Iris pigment epithelial cell (primary cell): ENCODE results near the gene KIF17.

ENCODE experiments used
- DNase-seq: peaks from one replicate; pipeline ENCODE4 v3.0.0-alpha.2; 2011; ENCODE audit warnings: low read depth

The KIF17 gene

DNA sequence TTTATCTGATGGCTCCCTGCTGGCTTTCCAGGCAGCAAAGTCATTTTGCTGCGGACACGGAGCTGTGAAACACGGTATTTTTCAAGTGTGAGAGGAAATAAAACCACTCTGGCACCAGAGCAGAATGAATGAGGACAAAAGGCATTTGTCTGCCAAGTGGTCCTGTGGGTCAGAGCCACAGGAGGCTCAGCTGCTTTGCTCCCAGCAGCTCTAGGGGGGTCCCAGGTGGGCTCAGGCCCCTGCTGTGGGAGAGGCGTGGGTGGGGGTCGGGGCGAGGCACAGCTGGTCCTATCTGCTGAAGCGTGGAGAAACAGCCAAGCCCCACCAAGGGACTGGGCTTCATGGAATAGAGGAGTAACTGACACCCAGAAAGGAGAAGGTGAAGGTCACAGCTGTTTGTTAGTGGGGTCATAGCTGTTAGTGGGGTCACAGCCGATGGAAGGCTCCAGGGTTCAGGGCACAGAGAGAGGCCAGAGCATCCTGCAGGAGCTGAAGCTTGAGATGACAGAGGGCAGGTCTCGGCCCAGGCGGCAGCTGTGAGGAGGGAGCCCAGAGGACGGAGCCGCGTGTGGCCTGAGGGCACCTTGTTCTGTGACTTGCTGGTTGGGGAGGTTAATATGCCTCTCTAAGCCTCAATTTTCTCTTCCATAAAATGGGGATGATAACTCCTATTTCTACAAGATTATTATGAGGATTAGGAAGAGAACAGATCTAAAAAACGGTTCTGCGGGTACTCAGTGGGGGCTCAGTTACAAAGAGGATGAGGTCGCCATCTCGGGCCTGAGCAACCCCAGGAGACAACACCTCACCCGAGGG, 7.1 kb downstream of the KIF17 start:
- no peak for DNase-seq

DNA sequence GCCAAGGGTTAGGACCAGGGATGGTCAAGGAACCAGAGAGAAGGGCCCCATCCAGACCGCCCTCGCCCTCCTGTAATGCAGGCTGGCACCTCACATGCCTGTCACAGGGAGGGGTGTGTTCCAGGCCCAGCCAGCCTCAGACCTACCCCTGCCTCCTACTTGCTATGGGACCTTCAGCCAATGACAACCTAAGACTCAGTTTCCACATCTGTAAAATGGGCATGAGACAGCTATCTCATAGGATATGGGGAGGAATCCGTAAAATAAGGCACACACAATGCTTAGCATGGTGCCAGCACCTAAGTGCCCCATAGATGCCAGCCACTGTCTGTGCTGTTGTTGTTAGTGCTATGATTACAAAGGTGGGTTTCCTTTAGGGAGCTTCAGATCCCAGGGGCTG, 7.9 kb downstream of the KIF17 start:
- no peak for DNase-seq

DNA sequence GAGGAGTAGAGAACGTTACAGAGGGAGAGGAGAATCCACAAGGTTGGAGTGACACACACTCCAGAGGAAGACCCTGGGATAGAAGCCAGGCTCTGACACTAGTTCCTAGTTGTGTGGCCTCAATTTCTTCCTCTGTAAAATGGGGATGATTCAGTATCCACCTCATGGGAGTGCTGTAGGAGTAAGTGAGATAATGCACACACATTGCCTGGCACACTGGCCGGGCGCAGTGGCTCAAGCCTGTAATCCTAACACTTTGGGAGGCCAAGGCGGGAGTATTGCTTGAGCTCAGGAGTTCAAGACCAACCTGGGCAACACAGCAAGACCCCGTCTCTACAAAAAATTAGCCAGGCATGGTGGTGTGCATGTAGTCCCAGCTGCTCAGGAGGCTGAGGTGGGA, 8.9 kb downstream of the KIF17 start:
- DNase-seq, result no peak

DNA sequence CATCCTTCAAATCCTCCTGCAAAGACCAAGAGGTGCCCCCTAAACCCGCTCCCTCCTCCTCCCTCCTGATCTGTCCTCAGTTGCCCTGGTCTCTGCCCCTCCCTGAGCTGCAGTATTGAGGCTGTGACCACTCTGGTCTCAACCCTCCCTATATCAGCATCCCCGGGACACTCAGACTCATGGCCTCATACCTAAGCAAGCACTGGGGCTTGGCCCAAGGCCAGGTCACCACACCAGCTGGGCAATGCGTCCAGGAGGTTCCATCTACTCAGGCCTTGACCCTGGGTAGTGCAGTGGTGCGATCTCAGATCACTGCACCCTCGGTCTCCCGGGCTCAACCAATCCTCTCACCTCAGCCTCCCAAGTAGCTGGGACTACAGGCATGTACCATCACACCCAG, 9.8 kb downstream of the KIF17 start:
- DNase-seq, result no peak

DNA sequence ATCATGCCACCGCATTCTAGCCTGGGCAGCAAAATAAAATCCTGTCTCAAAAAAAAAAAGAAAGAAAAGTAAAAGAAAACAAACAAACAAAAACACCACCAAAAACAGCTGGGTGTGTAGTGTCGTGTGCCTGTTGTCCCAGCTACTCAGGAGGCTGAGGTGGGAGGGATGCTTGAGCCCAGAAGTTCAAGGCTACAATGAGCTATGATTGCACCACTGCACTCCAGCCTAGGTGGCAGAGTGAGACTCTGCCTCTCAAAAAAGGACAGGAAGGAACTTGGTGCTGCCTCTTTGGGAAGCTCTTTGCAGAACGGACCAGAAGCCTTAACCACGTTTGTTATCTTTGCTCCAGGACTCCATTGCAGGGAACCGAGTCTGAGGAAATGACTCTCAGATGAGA, 11.0 kb downstream of the KIF17 start:
- no peak for DNase-seq

DNA sequence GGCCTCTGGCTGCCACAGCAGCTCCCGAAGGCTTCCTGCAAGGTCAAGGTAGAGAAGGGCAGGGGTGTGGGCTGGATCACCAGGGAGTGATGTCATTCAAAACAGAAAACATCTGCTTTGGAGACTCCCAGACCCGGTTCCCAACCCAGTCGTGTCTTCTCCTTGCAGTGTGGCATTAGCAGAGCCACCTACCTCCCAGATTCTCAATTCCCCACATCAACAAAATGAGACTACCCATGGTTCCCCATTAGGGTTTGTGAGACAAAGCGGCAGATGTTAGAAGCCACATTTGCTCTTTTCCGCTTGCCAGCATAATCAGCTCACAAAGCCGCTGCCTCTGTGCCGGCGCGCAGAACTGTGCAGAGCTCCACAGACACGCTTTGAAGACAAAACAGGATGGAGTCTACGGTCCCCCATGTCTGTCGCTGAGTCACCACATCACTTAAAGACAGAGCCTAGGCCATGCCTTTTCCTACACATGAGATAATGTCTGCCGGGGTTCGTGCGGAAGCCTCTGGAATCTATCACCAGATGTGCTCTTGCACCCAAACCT, 12.5 kb downstream of the KIF17 start:
- DNase-seq, result no peak

DNA sequence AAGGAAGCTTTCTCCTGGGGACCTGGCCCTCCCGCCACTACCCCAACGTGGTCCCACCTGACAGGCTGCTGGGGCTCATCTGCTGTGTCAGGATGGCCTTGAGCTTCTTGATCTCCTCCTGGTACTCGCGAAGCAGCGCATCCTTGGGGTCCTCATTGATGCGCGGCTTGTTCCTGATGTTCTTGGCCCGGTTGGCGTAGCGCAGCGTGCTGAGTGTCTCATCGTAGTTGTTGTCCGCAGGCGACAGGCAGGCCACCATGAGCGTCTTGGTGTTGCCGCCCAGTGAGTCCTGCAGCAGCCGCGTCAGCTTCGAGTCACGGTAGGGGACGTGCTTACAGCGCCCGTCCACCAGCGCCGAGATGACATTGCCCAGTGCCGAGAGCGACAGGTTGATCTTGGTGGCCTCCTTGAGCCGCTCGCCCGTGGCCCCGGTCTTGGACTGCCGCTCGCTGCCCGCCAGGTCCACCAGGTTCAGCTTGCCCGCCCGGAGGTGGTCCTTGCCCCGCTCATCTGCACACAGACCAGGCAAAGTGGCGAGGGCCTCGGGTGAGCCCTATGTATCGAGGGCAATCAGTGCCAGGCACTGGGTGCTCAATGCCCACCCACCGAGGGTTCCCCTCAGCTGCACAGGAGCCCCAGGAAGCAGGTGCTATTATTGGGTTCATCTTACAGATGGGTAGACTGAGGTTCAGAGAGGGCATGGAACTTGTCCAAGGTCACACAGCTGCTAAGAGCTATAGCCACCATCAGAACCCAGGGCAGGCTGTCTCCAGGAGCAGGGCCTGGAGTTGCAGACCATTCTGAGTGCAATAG, 13.2 kb downstream of the KIF17 start:
- DNase-seq, result no peak

DNA sequence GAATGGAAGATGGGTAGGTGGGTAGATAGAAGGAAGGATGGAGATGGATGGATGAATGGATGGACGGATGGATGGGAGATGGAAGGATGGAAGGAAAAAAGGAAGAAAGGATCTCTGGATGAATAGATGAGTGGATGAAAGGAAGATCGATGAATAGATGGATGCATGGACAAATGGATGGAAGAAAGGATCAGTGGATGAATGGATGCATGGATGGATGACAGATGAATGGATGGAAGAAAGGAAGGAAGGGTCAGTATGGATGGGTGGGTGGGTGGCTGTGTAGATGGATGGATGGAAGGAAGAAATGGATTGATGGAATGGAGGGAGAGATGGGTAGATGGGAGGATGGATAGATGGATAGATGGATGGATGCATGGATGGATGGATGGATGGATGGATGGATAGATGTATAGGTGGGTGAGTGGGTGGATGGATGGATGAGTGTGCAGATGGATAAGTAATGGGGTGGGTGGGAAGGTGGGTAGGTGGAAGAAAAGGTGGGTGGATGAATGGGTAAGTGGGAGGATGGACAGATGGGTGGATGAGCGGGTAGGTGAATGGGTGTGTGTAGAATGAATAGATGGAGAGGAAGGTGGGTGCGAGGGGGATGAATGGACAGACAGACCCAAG, 14.6 kb downstream of the KIF17 start:
- no peak for DNase-seq

DNA sequence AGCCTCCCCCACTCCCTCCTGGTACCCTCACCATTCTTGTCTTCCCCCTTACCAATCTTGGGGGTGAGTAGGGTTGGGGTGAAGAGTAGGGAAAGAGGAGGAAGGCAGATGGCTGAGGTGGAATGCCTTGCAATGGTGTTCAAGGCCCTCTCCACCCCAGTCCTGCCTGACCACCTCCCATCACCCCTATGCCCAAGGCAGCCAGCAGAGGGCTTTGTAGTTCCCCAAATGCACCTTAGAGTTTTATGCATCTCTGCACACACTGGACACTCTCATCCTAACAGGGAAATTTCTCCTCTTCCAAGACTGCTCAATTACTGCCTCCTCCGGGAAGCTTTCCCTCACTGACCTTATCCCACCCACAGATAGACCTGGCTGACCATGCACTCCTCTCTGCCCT, 15.4 kb downstream of the KIF17 start:
- DNase-seq, result peak; percentile 33

DNA sequence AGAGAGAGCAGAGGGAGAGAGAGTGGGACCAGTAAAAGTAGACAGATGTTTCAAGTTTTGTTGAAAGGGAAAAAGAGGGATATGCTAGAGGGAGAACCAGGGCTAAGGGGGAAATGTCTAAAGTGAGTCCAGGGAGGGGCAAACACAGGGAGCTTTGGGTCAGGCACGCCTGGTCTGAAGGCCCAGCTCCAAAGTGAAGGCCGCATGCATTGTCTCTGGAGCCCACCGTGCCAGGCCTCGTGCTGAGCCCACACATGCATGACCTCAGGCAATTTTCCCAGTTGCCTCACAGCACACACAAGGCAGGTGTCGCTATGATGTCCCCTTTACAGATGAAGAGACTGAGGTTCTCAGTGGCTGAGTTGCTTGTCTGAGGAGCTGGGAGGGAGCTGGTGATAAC, 16.0 kb downstream of the KIF17 start:
- no peak for DNase-seq

DNA sequence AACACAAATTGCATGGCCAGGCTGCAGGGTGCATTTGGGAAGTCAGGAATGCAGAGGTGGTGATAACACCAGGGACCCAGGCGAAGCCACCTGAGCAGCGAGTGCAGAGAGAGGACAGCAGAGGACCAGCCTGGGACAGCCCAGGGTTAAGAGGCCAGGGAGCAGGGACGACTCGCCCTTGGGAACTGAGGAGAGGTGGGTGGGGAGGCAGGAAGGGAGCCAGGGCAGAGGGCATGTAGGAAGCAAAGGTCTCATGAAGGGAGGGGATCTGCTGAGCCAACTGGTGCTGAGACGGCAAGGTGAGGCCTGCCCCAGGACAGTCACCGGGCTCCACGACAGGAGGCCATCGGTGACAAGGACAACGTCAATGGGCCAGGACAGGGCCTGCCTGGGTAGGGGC, 16.4 kb downstream of the KIF17 start:
- DNase-seq, result no peak

DNA sequence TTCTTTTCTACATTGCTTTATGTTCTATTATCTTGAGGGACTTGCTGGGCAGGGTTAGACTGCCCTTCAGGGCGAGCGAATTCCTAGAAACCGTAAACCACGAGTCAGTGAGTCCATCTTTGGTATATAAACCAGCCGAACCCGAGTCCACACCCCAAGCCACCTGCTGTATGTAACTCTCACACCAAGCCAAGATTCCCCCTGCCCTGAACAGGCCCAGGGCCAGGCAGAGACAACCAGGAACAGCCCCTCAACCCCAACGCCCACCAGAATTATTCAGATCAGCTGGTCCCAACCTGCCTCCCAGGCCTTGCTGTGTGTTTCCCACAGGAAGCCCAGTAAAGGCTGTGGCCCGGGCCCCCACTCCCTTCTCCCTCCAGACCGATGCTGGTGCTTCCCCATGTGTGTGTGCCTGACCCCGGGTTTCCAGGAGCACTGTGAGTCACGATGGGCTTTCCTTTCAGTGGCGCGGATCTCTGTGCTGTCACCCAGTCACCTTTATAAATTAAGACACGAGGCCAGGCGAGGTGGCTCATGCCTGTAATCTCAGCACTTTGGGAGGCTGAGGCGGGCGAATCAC, 17.1 kb downstream of the KIF17 start:
- no peak for DNase-seq

DNA sequence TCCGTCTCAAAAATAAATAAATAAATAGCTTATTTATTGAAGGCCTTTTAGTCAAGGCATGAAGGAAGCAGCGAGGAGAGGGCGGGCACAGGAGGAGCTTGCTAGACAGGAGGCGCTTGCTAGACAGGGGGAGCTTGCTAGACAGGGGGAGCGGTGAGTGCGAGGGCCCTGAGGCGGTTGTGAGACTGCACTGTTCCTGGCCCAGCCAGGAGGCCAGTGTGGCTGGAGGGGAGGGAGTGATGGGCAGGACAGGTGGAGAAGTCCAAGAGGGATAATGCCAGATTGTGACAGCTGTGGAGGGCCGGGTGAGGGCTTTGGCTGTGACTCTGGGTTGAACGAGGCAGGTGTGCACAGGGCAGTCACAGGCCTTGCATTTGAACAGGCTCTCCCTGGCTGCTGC, 18.2 kb downstream of the KIF17 start:
- DNase-seq, result no peak

DNA sequence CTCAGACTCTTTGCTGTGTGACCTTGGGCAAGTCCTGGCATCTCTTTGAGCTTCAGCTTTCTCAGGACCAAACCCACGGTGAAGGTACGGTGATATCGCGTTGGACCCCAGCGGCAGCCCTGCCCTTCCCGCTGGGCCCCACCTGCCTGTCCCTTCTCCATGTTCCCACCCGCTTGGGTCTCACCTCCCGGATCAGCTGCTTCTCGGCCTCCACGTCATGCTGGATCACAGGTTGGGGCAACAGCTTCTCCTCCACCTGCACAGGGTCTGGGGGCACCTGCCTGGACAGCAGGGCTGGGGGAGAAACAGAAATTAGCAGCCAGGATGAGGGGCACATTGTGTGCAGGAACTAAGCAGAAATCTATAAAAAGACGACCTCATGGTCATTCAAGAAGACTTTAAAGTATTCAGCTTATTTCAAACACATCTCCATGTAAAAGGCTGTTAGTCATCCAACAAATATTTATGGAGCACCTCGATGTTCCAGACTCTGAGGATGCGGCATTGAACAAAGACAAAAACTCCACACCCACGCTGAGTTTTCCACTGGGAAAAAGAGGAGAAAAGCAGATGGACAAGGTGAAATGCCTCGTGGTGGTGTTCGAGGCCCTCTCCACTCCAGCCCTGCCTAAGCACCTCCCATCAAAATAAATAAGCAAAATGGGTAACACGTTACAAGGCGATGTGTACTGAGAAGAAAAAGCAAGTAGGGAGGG, 19.5 kb downstream of the KIF17 start:
- DNase-seq, result peak; percentile 41

DNA sequence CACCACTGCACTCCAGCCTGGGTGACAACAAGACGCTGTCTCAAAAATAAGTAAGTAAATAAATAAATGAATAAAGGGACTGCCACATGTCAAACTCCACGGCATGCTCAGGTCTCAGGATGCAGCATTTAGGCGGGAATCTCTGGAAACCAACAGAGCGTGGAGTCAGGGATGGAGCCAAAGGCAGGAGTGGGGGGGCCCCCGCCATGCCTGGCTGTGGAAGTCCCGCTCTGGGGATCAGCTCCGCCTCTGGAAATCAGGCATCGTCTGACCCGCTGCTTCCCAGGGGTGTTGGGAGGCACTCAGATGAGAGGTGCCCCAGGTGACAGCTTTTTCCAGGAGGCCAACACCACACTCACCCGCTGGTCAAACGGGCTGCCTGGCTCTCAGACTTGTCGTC, 20.2 kb downstream of the KIF17 start:
- DNase-seq, result no peak

DNA sequence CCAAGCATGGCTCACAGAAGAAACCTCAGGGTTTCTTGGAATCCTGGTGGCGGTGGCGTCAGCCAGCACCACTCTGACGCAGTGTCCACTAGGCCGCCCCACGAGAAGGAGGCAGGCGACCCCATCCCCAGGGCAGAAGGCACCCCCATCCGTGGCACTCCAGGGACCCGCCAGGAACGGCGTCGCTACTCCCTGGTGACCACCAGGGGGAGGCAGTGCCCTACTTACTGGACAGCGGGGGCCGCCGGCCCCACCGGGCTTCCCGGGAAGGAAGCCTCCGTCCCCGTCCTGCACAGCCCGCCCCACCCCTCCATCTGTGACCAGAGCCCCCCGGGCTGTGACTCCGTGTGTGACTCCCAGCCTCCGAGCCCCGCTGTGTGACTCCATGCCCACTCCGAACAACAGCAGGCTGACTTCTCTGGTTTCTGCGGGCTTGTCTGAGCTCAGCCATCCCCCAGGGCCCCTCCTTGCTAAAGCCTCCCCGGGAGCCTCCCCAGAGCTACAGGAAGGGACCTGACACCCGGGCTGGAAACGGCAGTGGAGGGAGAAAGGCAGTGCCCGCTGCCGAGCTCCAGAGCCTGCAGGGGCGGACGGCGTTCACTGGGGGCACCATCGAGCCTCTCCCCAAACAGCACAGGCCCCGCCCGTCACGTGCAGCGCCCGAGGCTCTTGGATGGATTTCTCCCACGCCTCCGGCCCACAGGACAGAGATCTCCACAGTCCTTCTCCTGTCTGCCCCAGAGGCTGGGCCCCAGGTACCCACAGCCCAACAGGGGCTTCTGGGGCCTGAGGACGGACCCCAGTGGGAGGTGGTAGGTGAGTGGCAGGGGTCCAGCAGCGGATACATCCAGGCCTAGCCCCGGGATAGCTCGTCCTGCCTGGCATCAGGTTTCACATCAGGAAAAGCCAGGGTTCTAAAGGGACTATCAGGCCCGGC, 21.1 kb downstream of the KIF17 start:
- peak; percentile 90 for DNase-seq

DNA sequence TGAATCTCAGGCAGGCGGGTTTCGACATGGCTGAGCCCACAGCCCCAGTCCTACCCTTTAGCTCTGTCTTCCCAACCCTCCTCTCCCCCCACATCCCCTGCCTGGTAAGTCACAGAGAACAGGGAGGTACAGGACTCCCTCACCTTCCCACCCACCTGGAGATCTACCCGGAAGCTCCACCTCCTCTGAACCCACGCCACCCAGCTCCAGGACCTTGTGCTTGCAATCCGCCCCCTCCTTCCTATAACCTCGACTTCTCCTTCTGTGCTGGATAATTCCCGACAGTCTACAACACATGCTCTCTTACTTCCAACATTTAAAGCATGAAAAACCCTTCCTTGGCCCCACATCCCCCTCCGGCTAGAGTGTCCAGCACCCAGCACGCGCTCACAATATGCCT, 22.3 kb downstream of the KIF17 start:
- no peak for DNase-seq

DNA sequence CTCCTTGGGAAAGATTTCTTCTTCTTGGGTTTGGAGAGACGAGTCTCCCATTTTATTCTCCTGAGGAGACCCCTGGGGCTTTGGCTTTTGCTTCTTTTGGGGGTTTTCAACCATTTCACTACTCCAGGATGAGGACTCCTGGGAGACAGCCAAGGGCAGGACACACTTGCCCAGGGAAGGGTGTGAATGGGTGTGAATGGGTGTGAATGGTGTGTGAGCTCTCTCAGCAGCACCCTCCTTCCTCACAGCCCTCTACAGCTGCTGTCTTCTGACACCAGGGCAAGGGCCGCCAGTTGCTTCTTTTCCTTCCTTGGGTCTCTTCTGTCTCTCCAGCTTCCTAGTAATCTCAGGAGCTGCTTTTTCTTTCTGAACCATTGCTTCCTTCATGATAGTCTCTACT, 24.2 kb downstream of the KIF17 start:
- no peak for DNase-seq

DNA sequence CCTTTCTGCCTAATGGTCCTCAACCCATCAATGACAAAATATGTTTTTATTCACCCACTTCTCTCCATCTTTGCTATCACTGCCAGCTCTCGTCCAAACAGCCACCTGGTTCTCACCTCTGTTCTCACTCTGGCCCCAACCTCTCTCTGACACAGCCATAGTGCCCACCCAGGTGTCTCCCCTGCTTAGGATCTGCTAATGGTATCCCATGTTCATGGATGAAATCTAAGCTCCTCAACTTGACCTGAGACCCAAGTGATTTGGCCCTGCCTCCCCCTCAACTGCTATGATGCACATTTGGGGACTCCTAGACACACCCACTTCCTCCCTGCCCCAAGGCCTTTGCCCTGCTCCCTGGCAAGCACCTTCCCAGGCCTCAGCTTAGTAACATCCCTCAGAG, 25.9 kb downstream of the KIF17 start:
- DNase-seq, result no peak

DNA sequence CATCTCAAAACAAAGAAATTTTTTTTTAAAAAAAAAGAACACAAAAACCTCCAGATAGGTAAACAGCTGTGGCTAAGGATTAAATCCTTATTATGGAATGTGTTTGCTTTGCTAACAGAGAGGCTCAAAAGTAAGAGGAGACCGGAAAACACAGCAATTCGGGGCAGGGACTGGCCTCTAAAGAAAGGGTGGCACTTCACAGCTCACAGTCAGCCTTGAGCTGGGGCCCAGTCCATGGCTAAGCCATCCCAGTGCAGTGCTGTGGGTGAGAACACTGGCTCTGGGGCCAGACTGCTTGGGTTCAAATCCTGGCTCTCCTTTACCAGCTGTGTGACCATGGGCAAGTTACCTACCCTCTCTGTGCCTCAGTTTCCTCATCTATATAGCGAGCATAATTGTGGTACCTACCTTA, 28.2 kb downstream of the KIF17 start:
- DNase-seq, result no peak
